ENCODE measurements around the gene PKMYT1. TPM values are rescaled to one million over a fixed set of nuclear protein-coding genes. Genes with fewer than 3 reads are reported as not detected.
A peak's percentile ranks its signal among the peaks of the same experiment; 100 is the strongest.

Gene PKMYT1
- total RNA-seq, 2 experiments from 2014 or later: 144 to 145 TPM

- H3K4me3 Mint-ChIP-seq: peak overlapping the region; percentile 95
- H3K9me3 Mint-ChIP-seq: no peaks in the 10 kb centered on the region
- peaks cover 6% of the 10 kb centered on the region for H3K36me3 Mint-ChIP-seq
- peaks cover 40% of the 10 kb centered on the region for H3K4me1 Mint-ChIP-seq
- peak overlapping the region; percentile 98 for H3K27ac Mint-ChIP-seq
- DNase-seq: peak; percentile 85
- peaks cover 12% of the 10 kb centered on the region for H3K27me3 Mint-ChIP-seq
Measured at GRCh38 chr16:3021449-3022207, 41.4 kb upstream of the PKMYT1 start.

GRCh38 chr16:3020604-3021448 is 40.6 kb upstream of the PKMYT1 start:
- Mint-ChIP-seq H3K36me3 (peaks cover 3% of the 10 kb centered on the region), H3K27me3 (peaks cover 12% of the 10 kb centered on the region), H3K4me3 (peak overlapping the region; percentile 95), H3K4me1 (peaks cover 40% of the 10 kb centered on the region), H3K27ac (peak overlapping the region; percentile 98), H3K9me3 (no peaks in the 10 kb centered on the region)
- peak; percentile 48 for DNase-seq

GRCh38 chr16:3020247-3020603 is 40.0 kb upstream of the PKMYT1 start, which contains the start of gene TNFRSF12A:
TSS of gene TNFRSF12A (plus strand) at chr16:3020368. CDS start at chr16:3020398, 30 bp downstream.
- peaks cover 40% of the 10 kb centered on the region for H3K4me1 Mint-ChIP-seq

GRCh38 chr16:3019594-3020246 is 39.5 kb upstream of the PKMYT1 start:
- Mint-ChIP-seq H3K9me3 (no peaks in the 10 kb centered on the region), H3K4me1 (peaks cover 40% of the 10 kb centered on the region), H3K36me3 (peaks cover 3% of the 10 kb centered on the region), H3K27me3 (peaks cover 12% of the 10 kb centered on the region), H3K4me3 (peak overlapping the region; percentile 82), H3K27ac (no peak overlapping the region)
- DNase-seq: no peak

More at GRCh38 chr16:3020247-3020603, 40.0 kb upstream of the PKMYT1 start, which contains the start of gene TNFRSF12A:
- Mint-ChIP-seq H3K4me3 (peak within 1 kb of the TSS; percentile 95), H3K27ac (peak within 1 kb of the TSS; percentile 98), H3K27me3 (peaks cover 12% of the 10 kb centered on the region), H3K9me3 (no peaks in the 10 kb centered on the region), H3K36me3 (peaks cover 3% of the 10 kb centered on the region)
- peak; percentile 78 for DNase-seq

GRCh38 chr16:3017794-3018506 is 37.7 kb upstream of the PKMYT1 start, which contains the start of gene CLDN6:
TSS of gene CLDN6 (minus strand) at chr16:3018183. CDS start at chr16:3016021, 2,162 bp downstream.
- Mint-ChIP-seq H3K9me3 (no peaks in the 10 kb centered on the region), H3K36me3 (no peaks in the 10 kb centered on the region), H3K4me1 (peaks cover 30% of the 10 kb centered on the region), H3K27me3 (peaks cover 17% of the 10 kb centered on the region), H3K27ac (no peak within 1 kb of the TSS), H3K4me3 (no peak within 1 kb of the TSS)
- no peak for DNase-seq

- Mint-ChIP-seq H3K27me3 (peaks cover 23% of the 10 kb centered on the region), H3K9me3 (no peaks in the 10 kb centered on the region), H3K27ac (no peak overlapping the region), H3K4me1 (peaks cover 26% of the 10 kb centered on the region), H3K36me3 (no peaks in the 10 kb centered on the region), H3K4me3 (no peak overlapping the region)
- no peak for DNase-seq
Measured at GRCh38 chr16:3017344-3017743, 37.1 kb upstream of the PKMYT1 start.

- no peak overlapping the region for H3K4me3 Mint-ChIP-seq
- DNase-seq: no peak
- peaks cover 31% of the 10 kb centered on the region for H3K27me3 Mint-ChIP-seq
- no peaks in the 10 kb centered on the region for H3K36me3 Mint-ChIP-seq
- peaks cover 14% of the 10 kb centered on the region for H3K4me1 Mint-ChIP-seq
- no peaks in the 10 kb centered on the region for H3K9me3 Mint-ChIP-seq
- no peak overlapping the region for H3K27ac Mint-ChIP-seq
Measured at GRCh38 chr16:3015865-3016521, 35.7 kb upstream of the PKMYT1 start.

GRCh38 chr16:3014971-3015370 is 34.7 kb upstream of the PKMYT1 start:
- H3K4me3 Mint-ChIP-seq: no peak overlapping the region
- no peaks in the 10 kb centered on the region for H3K9me3 Mint-ChIP-seq
- H3K27me3 Mint-ChIP-seq: peaks cover 31% of the 10 kb centered on the region
- H3K4me1 Mint-ChIP-seq: peaks cover 9% of the 10 kb centered on the region
- no peak for DNase-seq
- no peak overlapping the region for H3K27ac Mint-ChIP-seq
- H3K36me3 Mint-ChIP-seq: no peaks in the 10 kb centered on the region

GRCh38 chr16:3013998-3014690 is 33.9 kb upstream of the PKMYT1 start:
- no peak for DNase-seq
- Mint-ChIP-seq H3K36me3 (no peaks in the 10 kb centered on the region), H3K9me3 (no peaks in the 10 kb centered on the region), H3K27me3 (peaks cover 31% of the 10 kb centered on the region), H3K4me3 (no peak overlapping the region), H3K4me1 (peaks cover 5% of the 10 kb centered on the region), H3K27ac (no peak overlapping the region)

- H3K4me3 Mint-ChIP-seq: no peak overlapping the region
- H3K36me3 Mint-ChIP-seq: no peaks in the 10 kb centered on the region
- H3K27me3 Mint-ChIP-seq: peaks cover 25% of the 10 kb centered on the region
- no peak for DNase-seq
- no peaks in the 10 kb centered on the region for H3K9me3 Mint-ChIP-seq
- H3K27ac Mint-ChIP-seq: no peak overlapping the region
- H3K4me1 Mint-ChIP-seq: peaks cover 8% of the 10 kb centered on the region
Measured at GRCh38 chr16:3013491-3013951, 33.3 kb upstream of the PKMYT1 start.

GRCh38 chr16:3012828-3013420 is 32.7 kb upstream of the PKMYT1 start, which contains the start of gene CLDN9:
TSS of gene CLDN9 (plus strand) at chr16:3012923. CDS start at chr16:3013363, 440 bp downstream.
- H3K36me3 Mint-ChIP-seq: no peaks in the 10 kb centered on the region

GRCh38 chr16:3012246-3012645 is 32.0 kb upstream of the PKMYT1 start:
- Mint-ChIP-seq H3K36me3 (no peaks in the 10 kb centered on the region), H3K4me1 (peaks cover 17% of the 10 kb centered on the region), H3K4me3 (no peak overlapping the region), H3K27ac (no peak overlapping the region), H3K9me3 (no peaks in the 10 kb centered on the region), H3K27me3 (peaks cover 19% of the 10 kb centered on the region)
- no peak for DNase-seq

More at GRCh38 chr16:3012828-3013420, 32.7 kb upstream of the PKMYT1 start, which contains the start of gene CLDN9:
- Mint-ChIP-seq H3K9me3 (no peaks in the 10 kb centered on the region), H3K27me3 (peaks cover 19% of the 10 kb centered on the region), H3K4me3 (no peak within 1 kb of the TSS), H3K4me1 (peaks cover 11% of the 10 kb centered on the region), H3K27ac (no peak within 1 kb of the TSS)
- DNase-seq: no peak

- Mint-ChIP-seq H3K9me3 (no peaks in the 10 kb centered on the region), H3K36me3 (no peaks in the 10 kb centered on the region), H3K4me3 (no peak overlapping the region), H3K27me3 (peaks cover 19% of the 10 kb centered on the region), H3K4me1 (peaks cover 21% of the 10 kb centered on the region), H3K27ac (no peak overlapping the region)
- no peak for DNase-seq
Measured at GRCh38 chr16:3010510-3010909, 30.3 kb upstream of the PKMYT1 start.

Data from activated naive CD8-positive, alpha-beta T cell treated with anti-CD3 and anti-CD28 coated beads for 36 hours (primary cell).